Measurements from ENCODE around the gene ZFHX3. TPM values are rescaled to one million over a fixed set of nuclear protein-coding genes. Genes with fewer than 3 reads are reported as not detected.

The ZFHX3 gene, protein sequence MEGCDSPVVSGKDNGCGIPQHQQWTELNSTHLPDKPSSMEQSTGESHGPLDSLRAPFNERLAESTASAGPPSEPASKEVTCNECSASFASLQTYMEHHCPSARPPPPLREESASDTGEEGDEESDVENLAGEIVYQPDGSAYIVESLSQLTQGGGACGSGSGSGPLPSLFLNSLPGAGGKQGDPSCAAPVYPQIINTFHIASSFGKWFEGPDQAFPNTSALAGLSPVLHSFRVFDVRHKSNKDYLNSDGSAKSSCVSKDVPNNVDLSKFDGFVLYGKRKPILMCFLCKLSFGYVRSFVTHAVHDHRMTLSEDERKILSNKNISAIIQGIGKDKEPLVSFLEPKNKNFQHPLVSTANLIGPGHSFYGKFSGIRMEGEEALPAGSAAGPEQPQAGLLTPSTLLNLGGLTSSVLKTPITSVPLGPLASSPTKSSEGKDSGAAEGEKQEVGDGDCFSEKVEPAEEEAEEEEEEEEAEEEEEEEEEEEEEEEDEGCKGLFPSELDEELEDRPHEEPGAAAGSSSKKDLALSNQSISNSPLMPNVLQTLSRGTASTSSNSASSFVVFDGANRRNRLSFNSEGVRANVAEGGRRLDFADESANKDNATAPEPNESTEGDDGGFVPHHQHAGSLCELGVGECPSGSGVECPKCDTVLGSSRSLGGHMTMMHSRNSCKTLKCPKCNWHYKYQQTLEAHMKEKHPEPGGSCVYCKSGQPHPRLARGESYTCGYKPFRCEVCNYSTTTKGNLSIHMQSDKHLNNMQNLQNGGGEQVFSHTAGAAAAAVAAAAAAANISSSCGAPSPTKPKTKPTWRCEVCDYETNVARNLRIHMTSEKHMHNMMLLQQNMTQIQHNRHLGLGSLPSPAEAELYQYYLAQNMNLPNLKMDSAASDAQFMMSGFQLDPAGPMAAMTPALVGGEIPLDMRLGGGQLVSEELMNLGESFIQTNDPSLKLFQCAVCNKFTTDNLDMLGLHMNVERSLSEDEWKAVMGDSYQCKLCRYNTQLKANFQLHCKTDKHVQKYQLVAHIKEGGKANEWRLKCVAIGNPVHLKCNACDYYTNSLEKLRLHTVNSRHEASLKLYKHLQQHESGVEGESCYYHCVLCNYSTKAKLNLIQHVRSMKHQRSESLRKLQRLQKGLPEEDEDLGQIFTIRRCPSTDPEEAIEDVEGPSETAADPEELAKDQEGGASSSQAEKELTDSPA (N-terminal part only)
- total RNA-seq (2022; extraction: Qiagen RNA extraction; ENCODE audit: low read depth) = 5.1 to 9.9 TPM (median 7.3 TPM) in 5 replicates

DNA sequence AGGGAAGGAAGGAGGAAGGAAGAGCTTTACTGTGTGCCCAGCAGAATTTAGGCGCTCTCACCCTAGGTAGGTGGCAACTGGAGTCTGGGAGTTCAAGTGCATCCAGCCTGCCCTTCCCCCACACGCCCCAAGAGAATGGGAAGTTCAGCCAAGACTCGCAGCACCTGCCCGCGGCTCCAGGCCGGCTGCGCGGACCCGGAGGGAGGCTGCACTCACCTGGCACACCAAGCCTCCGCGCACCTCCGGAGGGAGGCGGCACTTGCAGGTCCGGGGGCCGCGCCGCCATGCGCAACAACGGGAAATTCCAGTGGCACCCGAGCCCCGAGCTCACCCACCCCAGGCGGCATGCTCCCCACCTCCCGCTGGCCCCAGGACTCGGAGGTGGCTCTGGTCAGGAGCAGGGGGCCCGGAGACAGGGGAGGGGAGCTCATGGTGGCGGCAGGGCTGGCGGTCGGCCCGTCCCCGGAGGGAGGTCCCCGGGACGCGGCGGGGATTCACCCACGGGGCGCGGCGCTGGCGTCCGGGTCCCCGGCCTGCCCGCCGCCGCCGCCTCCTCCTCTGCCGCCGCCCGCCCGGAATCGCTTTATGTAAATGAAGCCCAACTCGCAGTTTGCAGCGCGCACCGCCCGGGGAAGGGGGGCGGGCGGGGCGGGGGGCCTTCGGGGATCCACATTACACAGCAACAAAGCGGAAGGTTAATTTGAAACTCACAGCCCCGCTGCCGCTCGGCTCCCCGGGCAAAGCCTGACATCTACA is at the start of gene ZFHX3:
ZFHX3 (minus strand) TSS at position 593 of the 756 bp plus-strand sequence. CDS start 87,983 bp downstream, outside the sequence.

